ENCODE data around the gene LPCAT1.

The LPCAT1 gene

DNA sequence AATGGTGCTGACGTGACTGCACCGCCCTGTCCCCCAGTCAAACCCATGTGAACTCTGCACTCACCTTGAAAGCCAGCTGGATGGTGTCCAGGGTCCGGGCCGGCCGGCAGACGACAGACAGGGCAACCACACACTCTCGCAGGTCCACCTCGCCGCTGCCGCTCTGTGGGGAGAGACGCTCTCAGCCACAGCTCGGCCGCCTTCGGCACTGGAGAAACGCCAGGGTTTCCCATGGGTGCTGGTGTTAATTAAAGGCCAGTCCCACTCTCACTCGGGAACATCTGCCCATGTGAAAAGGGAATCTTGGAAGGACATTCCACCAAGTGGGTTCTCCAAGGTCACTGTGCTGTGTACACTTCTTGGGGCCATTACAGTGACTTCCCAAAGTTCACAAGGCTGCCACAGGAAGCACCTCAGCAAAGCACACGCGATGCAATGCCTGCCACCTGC, 53.0 kb downstream of the LPCAT1 start:
- TF ChIP-seq, protein P1, sequence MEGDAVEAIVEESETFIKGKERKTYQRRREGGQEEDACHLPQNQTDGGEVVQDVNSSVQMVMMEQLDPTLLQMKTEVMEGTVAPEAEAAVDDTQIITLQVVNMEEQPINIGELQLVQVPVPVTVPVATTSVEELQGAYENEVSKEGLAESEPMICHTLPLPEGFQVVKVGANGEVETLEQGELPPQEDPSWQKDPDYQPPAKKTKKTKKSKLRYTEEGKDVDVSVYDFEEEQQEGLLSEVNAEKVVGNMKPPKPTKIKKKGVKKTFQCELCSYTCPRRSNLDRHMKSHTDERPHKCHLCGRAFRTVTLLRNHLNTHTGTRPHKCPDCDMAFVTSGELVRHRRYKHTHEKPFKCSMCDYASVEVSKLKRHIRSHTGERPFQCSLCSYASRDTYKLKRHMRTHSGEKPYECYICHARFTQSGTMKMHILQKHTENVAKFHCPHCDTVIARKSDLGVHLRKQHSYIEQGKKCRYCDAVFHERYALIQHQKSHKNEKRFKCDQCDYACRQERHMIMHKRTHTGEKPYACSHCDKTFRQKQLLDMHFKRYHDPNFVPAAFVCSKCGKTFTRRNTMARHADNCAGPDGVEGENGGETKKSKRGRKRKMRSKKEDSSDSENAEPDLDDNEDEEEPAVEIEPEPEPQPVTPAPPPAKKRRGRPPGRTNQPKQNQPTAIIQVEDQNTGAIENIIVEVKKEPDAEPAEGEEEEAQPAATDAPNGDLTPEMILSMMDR (conservative IDR thresholded peaks at IDR 0.05), result no peak
- TF ChIP-seq ZFX (IDR thresholded peaks at IDR 0.05), result no peak
- H3K27ac ChIP-seq, result no peak overlapping the region

DNA sequence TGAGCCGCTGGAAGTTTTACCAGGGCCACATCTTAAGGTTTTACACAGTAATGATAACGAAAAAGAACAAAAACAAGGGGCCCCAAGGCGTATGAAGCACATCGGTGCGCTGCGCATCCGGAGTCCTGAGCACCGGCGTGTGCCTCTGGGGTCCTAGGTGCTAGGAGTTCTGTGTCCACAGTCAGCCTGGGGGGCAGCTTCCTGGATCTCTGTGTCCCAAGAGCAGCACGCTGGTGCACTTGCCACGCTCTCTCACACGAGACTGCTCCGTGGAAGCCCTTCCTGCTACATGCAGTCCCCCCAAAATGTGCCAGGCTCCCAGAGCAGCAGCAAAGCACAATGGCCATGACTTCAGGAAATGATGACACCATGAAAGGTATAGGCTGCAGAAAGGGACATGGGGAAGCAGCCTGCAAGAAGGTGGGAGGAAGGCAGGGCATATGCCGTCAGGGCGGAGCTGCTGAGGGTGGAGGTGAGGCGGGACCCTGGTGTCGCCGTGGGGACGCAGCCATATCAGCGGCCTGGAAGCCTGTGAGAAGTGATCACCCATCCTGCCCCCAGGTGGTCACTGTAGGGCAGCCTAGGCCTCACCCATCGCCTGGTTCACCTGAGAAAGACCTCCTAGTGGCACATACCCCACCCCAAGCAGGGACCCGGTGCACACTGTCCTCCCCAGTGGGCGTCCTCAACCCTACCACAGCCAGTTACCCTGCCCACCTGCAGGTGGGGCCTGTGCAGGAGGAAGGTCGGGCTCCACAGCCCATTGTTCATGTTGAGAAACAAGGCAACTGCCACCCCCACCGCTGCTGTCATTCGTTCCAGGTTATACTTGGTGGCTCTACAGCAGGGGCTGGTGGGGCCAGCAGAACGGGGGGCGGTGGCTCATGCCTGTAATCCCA, 54.9 kb downstream of the LPCAT1 start:
- H3K27ac ChIP-seq, result no peak overlapping the region
- no peak for TF ChIP-seq ZFX (IDR thresholded peaks at IDR 0.05)
- TF ChIP-seq, protein P1 (conservative IDR thresholded peaks at IDR 0.05), result no peak; the same call in 1 of the 2 replicates

DNA sequence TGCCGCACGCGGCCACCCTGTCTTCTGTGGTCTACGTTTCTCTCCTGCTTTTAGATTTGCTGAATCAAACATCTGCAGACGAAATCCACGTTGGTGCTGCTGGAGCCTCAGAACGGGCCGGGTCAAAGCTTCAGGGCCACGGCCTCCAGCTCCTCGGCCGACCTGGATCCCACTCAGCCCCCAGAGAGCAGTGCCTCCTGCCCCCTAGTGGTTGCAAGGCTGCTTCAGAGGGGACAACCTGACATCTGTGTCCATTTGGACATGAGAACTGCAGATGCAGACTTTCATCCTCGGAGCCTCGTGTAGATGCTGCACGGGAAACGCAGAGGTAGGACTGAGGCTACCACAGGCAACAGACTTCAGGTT, 55.5 kb downstream of the LPCAT1 start:
- TF ChIP-seq, protein P1 (conservative IDR thresholded peaks at IDR 0.05), result peak; percentile 77
- no peak for TF ChIP-seq ZFX (IDR thresholded peaks at IDR 0.05)
- H3K27ac ChIP-seq, result no peak overlapping the region

DNA sequence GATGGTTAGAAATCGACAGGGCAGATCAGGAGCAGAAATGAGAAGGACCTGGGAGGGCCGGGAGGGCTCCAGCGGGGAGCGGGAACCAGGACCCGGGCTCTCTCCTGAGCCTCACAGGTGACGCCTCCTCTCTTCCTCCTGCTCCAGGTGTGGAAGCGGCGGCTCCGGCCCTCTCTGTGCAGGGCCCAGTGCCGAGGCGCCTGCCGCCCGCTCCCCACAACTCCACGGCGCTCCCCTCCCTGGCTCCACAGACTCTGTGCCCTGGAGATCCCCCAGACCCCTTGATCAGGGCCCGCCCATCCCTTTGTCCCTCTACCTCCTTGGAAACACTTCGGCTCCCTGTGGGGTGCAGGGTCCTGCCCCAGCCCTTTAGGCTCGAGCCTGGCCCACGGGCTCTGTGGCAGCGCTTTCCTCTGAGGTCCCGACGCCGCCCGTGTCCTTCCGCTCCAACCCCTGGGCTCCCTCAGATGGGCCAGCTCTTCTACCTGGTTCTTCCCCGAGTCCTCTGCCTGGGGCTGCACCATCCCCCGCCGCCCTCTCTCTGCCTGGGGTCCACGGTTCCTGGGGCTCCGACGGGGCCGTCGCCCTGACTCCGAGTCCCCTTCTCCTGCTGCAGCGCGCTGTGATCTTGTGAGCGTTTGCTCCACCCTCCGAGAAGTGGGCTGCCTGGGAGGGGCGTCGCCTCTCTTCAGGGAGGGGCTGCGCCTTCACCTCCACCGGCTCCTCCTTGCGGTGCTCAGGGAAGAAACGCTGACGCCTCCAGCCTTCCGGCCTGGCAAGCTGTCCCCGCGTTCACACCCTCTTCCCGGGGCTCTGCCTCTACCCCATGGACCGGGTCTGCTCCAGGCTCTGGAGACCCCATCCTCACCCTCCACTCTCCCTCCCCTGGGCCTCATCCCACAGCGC, 56.2 kb downstream of the LPCAT1 start:
- H3K27ac ChIP-seq, result no peak overlapping the region
- TF ChIP-seq ZFX (IDR thresholded peaks at IDR 0.05), result no peak
- TF ChIP-seq, protein P1 (conservative IDR thresholded peaks at IDR 0.05), result no peak

DNA sequence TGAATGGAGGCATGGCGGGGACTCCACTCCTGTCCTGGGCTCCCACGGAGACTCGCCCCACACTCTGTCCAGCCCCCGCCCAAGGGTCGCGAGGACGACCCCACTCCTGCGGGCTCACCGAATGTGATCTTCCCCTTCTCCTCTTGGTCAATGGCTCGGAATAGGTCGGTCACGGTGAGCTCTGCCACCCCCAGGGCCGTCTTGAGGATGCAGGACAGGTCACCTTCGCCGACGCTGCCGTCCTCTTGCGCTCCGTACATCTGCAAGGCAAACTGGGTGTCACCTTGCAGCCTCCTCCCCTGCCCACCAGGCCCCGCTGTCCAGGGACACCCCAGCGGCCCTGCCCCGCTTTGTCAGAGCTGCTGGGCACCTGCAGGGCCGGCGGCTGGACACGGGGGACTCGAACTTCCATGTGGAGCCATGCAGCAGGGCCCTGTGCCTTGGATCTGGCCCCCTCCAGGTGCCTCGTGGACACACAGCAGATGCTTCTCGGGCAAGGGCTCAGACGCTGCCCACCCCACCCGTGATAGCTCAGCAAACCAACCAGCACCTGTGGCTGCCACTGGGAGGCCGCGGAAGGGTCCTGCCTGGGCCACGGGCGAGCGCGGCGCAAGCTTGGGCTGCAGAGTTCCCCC, 57.0 kb downstream of the LPCAT1 start:
- TF ChIP-seq ZFX (IDR thresholded peaks at IDR 0.05), result no peak
- TF ChIP-seq, protein P1 (conservative IDR thresholded peaks at IDR 0.05), result no peak
- H3K27ac ChIP-seq, result no peak overlapping the region

DNA sequence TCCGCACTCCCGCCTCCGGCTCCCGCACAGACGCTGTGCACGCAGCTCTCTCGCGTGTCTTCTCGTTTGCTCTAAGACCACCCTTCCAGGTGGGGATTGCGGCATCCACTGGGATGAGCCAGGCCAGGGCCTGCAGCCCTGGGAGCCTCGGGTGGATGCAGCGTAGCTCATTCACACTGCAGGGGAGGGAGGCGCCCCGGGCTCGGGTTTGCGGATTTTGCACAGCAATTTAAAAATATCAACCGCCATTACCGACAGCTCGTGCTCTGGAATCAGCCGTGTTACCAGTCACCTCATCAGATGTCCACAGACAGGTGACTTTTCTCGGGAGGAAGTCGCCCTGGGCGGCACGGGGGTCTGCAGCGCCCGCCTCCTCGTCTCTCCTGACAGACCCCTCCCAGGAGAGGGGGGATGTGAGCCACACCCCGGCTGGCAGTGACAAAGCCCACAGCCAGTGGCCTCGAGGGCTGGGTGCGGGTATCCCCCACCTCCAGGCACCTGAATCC, 57.7 kb downstream of the LPCAT1 start:
- TF ChIP-seq, protein P1 (conservative IDR thresholded peaks at IDR 0.05), result no peak
- no peak for TF ChIP-seq ZFX (IDR thresholded peaks at IDR 0.05)
- H3K27ac ChIP-seq, result no peak overlapping the region

Measured in C4-2B (cell line).